ENCODE measurements around the gene NCF4. TPM values are rescaled to one million over a fixed set of nuclear protein-coding genes. Genes with fewer than 3 reads are reported as not detected.

The NCF4 gene
- total RNA-seq, 2 donors from 2014 or later = not detected

GRCh38 chr22:36926721-36927435 is 66.1 kb downstream of the NCF4 start:
- Mint-ChIP-seq H3K9me3 (no peaks in the 10 kb centered on the region), H3K4me1 (no peaks in the 10 kb centered on the region), H3K4me3 (no peak overlapping the region), H3K36me3 (ENCODE audit: low read depth) (no peaks in the 10 kb centered on the region), H3K27ac (no peak overlapping the region), H3K27me3 (ENCODE audit: insufficient read depth) (peaks cover 8% of the 10 kb centered on the region)
- Histone ChIP-seq H3K27me3 (ENCODE audit: control insufficient read depth, insufficient read depth, low read length, poor library complexity, severe bottlenecking) (no peaks in the 10 kb centered on the region), H3K36me3 (ENCODE audit: control insufficient read depth, insufficient read depth, low read length) (no peaks in the 10 kb centered on the region), H3K4me3 (ENCODE audit: low read length) (no peak overlapping the region), H3K27ac (ENCODE audit: low read depth, low read length) (no peak overlapping the region), H3K4me1 (ENCODE audit: control insufficient read depth, insufficient read depth, low read length) (no peaks in the 10 kb centered on the region), H3K9ac (ENCODE audit: extremely low read depth, low read length, poor library complexity, severe bottlenecking) (no peak overlapping the region), H3K9me3 (ENCODE audit: control insufficient read depth, low read length) (no peaks in the 10 kb centered on the region)
- TF ChIP-seq, protein P1, sequence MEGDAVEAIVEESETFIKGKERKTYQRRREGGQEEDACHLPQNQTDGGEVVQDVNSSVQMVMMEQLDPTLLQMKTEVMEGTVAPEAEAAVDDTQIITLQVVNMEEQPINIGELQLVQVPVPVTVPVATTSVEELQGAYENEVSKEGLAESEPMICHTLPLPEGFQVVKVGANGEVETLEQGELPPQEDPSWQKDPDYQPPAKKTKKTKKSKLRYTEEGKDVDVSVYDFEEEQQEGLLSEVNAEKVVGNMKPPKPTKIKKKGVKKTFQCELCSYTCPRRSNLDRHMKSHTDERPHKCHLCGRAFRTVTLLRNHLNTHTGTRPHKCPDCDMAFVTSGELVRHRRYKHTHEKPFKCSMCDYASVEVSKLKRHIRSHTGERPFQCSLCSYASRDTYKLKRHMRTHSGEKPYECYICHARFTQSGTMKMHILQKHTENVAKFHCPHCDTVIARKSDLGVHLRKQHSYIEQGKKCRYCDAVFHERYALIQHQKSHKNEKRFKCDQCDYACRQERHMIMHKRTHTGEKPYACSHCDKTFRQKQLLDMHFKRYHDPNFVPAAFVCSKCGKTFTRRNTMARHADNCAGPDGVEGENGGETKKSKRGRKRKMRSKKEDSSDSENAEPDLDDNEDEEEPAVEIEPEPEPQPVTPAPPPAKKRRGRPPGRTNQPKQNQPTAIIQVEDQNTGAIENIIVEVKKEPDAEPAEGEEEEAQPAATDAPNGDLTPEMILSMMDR (conservative IDR thresholded peaks at IDR 0.05) = no peak
- peak; percentile 38 for DNase-seq
- 89 to 94% methylated on average over 8 to 14 of the region's 14 CpGs for WGBS, 2 experiments (ENCODE audit: insufficient coverage in 1 of 2, insufficient read length in 1 of 2)

Other genes starting within 250 kb of the NCF4 start
- gene CACNG2, start 157.3 kb upstream of the NCF4 start, total RNA-seq = not detected
- 10 to 100 TPM; 49.8 to 65.2 TPM for gene IFT27, start 84.9 kb upstream of the NCF4 start, total RNA-seq
- not detected for gene PVALB, start 44.0 kb upstream of the NCF4 start, total RNA-seq
- gene CSF2RB, start 52.6 kb downstream of the NCF4 start, total RNA-seq = not detected
- gene TST, start 158.4 kb downstream of the NCF4 start, total RNA-seq = 10 to 100 TPM; 38.2 to 48.3 TPM
- 10 to 100 TPM; 71.7 to 74.6 TPM for gene MPST, start 158.7 kb downstream of the NCF4 start, total RNA-seq
- 10 to 100 TPM; 35.4 to 37.0 TPM for gene KCTD17, start 190.7 kb downstream of the NCF4 start, total RNA-seq
- gene TMPRSS6, start 248.7 kb downstream of the NCF4 start, total RNA-seq = under 1 TPM; 0.22 to 0.31 TPM

Measured in endodermal cell (in vitro differentiated cells).